ENCODE results near the gene SLC41A1. TPM values are rescaled to one million over a fixed set of nuclear protein-coding genes. Genes with fewer than 3 reads are reported as not detected.

The SLC41A1 gene
- total RNA-seq, 1 experiment from 2014 or later, result 16.1 TPM

- intact Hi-C loops (cut with micrococcal nuclease; ENCODE audit: unreplicated experiment), result no loop called here
- no peak overlapping the region for H3K4me3 ChIP-seq (ENCODE audit: low read depth, low read length, poor library complexity, severe bottlenecking)
- no peaks in the 10 kb centered on the region for H3K4me1 ChIP-seq (ENCODE audit: insufficient read depth, low read length, poor library complexity, severe bottlenecking)
- BruUV-seq (replicated peaks), result no TSS peak
- TF ChIP-seq CTCF (conservative IDR thresholded peaks at IDR 0.05; ENCODE audit: low read depth, low read length), result no peak
- H3K27ac ChIP-seq (ENCODE audit: low read depth, low read length, poor library complexity, severe bottlenecking), result no peak overlapping the region
- ChIA-PET POLR2A (ENCODE audit: low non-redundant PET) (no interaction called here), CTCF (no interaction called here)
- no peaks in the 10 kb centered on the region for H3K9me3 ChIP-seq (ENCODE audit: low read depth, low read length, poor library complexity, severe bottlenecking)
- peaks cover 2% of the 10 kb centered on the region for H3K27me3 ChIP-seq (replicated peaks; ENCODE audit: insufficient read depth, low read depth, low read length, poor library complexity)
- DNase-seq (ENCODE audit: low spot score), result no peak
- no peaks in the 10 kb centered on the region for H3K36me3 ChIP-seq (ENCODE audit: insufficient read depth, low read length, poor library complexity, severe bottlenecking)
These were observed 19.3 kb upstream of the SLC41A1 start for GRCh38 chr1:205832326-205832751.

- H3K4me3 ChIP-seq (ENCODE audit: low read depth, low read length, poor library complexity, severe bottlenecking), result no peak overlapping the region
- H3K9me3 ChIP-seq (ENCODE audit: low read depth, low read length, poor library complexity, severe bottlenecking), result no peaks in the 10 kb centered on the region
- TF ChIP-seq CTCF (conservative IDR thresholded peaks at IDR 0.05; ENCODE audit: low read depth, low read length), result no peak
- no peak for TF ChIP-seq EZH2 (IDR thresholded peaks at IDR 0.05; ENCODE audit: borderline replicate concordance, low read depth, low read length, poor library complexity, severe bottlenecking)
- BruUV-seq (replicated peaks), result no TSS peak
- CTCF ChIA-PET, result no interaction called here
- no peaks in the 10 kb centered on the region for H3K36me3 ChIP-seq (ENCODE audit: insufficient read depth, low read length, poor library complexity, severe bottlenecking)
- intact Hi-C loops (cut with micrococcal nuclease; ENCODE audit: unreplicated experiment), result no loop called here
- H3K27ac ChIP-seq (ENCODE audit: low read depth, low read length, poor library complexity, severe bottlenecking), result no peak overlapping the region
- DNase-seq (ENCODE audit: low spot score), result peak; percentile 37
- peaks cover 12% of the 10 kb centered on the region for H3K27me3 ChIP-seq (replicated peaks; ENCODE audit: insufficient read depth, low read depth, low read length, poor library complexity)
- no peaks in the 10 kb centered on the region for H3K4me1 ChIP-seq (ENCODE audit: insufficient read depth, low read length, poor library complexity, severe bottlenecking)
- POLR2A ChIA-PET (ENCODE audit: low non-redundant PET), result no interaction called here
These were observed 14.6 kb upstream of the SLC41A1 start for GRCh38 chr1:205827623-205828022.

GRCh38 chr1:205826995-205827394 lies 14.0 kb upstream of the SLC41A1 start:
- POLR2A ChIA-PET (ENCODE audit: low non-redundant PET), result interaction anchor here (0.6 kb wide), 1 partner anchor 22 kb away, joined by 3 read pairs; no protein-coding TSS in a partner anchor
- CTCF ChIA-PET, result no interaction called here
- DNase-seq (ENCODE audit: low spot score), result no peak
- intact Hi-C loops (cut with micrococcal nuclease; ENCODE audit: unreplicated experiment), result no loop called here
- BruUV-seq (replicated peaks), result no TSS peak
- no peak for TF ChIP-seq CTCF (conservative IDR thresholded peaks at IDR 0.05; ENCODE audit: low read depth, low read length)
- TF ChIP-seq EZH2 (IDR thresholded peaks at IDR 0.05; ENCODE audit: borderline replicate concordance, low read depth, low read length, poor library complexity, severe bottlenecking), result no peak
- Histone ChIP-seq H3K27me3 (replicated peaks; ENCODE audit: insufficient read depth, low read depth, low read length, poor library complexity) (peaks cover 12% of the 10 kb centered on the region), H3K36me3 (ENCODE audit: insufficient read depth, low read length, poor library complexity, severe bottlenecking) (no peaks in the 10 kb centered on the region), H3K4me3 (ENCODE audit: low read depth, low read length, poor library complexity, severe bottlenecking) (no peak overlapping the region), H3K27ac (ENCODE audit: low read depth, low read length, poor library complexity, severe bottlenecking) (no peak overlapping the region), H3K9me3 (ENCODE audit: low read depth, low read length, poor library complexity, severe bottlenecking) (no peaks in the 10 kb centered on the region), H3K4me1 (ENCODE audit: insufficient read depth, low read length, poor library complexity, severe bottlenecking) (no peaks in the 10 kb centered on the region)

All from A673 (cell line).